Measurements from ENCODE around the gene CEP57L1. TPM values are rescaled to one million over a fixed set of nuclear protein-coding genes. Genes with fewer than 3 reads are reported as not detected.

CEP57L1 gene
- 16.6 and 28.2 TPM in 2 replicates for total RNA-seq (2014; rRNA removed; shearing (Covaris generic); ENCODE audit: low replicate concordance)

GRCh38 chr6:109095036-109095834, at the start of gene CEP57L1:
Gene CEP57L1, plus strand, starts transcription at chr6:109095507. Its CDS starts 49,715 bp downstream, at chr6:109145222.
- Histone ChIP-seq H3K9ac (ENCODE audit: low read length) (peak within 1 kb of the TSS; percentile 92), H3K27ac (ENCODE audit: low read length) (peak within 1 kb of the TSS; percentile 86), H3K27me3 (ENCODE audit: low read length) (no peaks in the 10 kb centered on the region), H3K79me2 (ENCODE audit: low read length) (peaks cover 31% of the 10 kb centered on the region), H3K9me2 (replicated peaks; ENCODE audit: insufficient read depth, low read length) (no peaks in the 10 kb centered on the region), H4K20me1 (ENCODE audit: insufficient read depth, low read depth, low read length) (no peaks in the 10 kb centered on the region), H2AFZ (ENCODE audit: low read length) (peak within 1 kb of the TSS; percentile 97), H3K4me1 (ENCODE audit: low read length) (peaks cover 37% of the 10 kb centered on the region), H3K4me3 (ENCODE audit: low read length) (peak within 1 kb of the TSS; percentile 93), H3K36me3 (ENCODE audit: insufficient read depth, low read length) (no peaks in the 10 kb centered on the region), H3K9me3 (ENCODE audit: low read length) (no peaks in the 10 kb centered on the region), H3K4me2 (ENCODE audit: low read depth, low read length, poor library complexity, severe bottlenecking) (peak within 1 kb of the TSS; percentile 99)
- peak; percentile 98 for DNase-seq

DNA sequence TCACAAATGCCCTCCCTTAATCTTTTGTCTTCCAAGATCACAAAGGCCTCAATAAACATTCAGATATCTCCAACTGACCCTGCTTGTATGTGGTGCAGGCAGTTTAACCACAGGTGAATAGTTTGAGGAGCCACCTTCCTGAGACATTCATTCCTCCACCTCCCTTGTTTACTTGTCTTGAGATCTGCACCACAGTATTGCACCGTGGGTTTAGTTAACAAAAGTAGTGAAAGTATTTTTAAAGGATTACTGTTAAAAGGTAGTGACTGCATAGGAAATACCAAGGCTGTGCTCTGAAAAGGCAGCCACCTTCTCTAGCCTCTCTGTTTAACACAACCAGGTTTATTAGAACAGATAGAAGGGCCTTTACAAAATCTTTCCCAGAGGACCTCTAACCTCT, 47.1 kb upstream of the CEP57L1 start:
- H3K9me3 ChIP-seq (ENCODE audit: low read length), result no peaks in the 10 kb centered on the region
- peaks cover 10% of the 10 kb centered on the region for H3K4me1 ChIP-seq (ENCODE audit: low read length)
- H3K9me2 ChIP-seq (replicated peaks; ENCODE audit: insufficient read depth, low read length), result no peaks in the 10 kb centered on the region
- no peak overlapping the region for H3K9ac ChIP-seq (ENCODE audit: low read length)
- H3K4me3 ChIP-seq (ENCODE audit: low read length), result no peak overlapping the region
- H3K27me3 ChIP-seq (ENCODE audit: low read length), result no peaks in the 10 kb centered on the region
- no peak overlapping the region for H3K4me2 ChIP-seq (ENCODE audit: low read depth, low read length, poor library complexity, severe bottlenecking)
- no peak overlapping the region for H3K27ac ChIP-seq (ENCODE audit: low read length)
- no peak overlapping the region for H2AFZ ChIP-seq (ENCODE audit: low read length)
- no peaks in the 10 kb centered on the region for H4K20me1 ChIP-seq (ENCODE audit: insufficient read depth, low read depth, low read length)
- H3K79me2 ChIP-seq (ENCODE audit: low read length), result no peaks in the 10 kb centered on the region
- no peak for DNase-seq
- H3K36me3 ChIP-seq (ENCODE audit: insufficient read depth, low read length), result no peaks in the 10 kb centered on the region

DNA sequence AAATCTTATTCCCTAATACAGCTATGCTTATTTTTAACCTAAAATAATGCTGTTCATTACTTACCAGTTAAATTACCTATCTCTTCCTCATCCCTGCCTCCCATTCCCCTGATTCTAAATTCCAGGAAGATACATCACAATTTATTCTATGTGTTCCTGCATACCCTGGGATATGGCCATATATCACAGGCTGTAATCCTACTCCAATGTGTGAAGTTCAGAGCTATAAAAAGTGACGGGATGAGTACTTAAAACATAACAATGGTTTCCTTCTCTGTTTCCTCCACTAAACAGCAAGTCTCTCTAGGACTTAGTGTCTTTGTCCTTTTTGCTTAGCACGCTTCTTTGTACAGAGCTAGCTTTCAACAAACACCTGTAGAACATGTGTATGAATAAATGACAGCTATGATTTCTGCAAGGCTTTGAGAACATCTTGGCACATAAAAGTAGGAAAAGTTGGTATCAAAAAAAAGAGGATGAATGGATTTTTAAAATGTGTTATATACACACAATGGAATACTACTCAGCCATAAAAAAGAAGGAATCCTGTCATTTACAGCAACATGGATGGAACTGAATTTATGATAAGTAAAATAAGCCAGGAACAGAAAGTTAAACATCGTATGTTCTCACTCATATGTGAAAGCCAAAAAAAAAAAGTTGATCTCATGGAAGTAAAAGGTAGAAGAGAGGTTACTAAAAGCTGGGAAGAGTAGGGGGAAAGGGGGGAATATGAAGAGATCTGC, 46.5 kb upstream of the CEP57L1 start:
- DNase-seq, result no peak
- Histone ChIP-seq H3K4me2 (ENCODE audit: low read depth, low read length, poor library complexity, severe bottlenecking) (no peak overlapping the region), H3K79me2 (ENCODE audit: low read length) (no peaks in the 10 kb centered on the region), H3K27me3 (ENCODE audit: low read length) (no peaks in the 10 kb centered on the region), H3K27ac (ENCODE audit: low read length) (no peak overlapping the region), H4K20me1 (ENCODE audit: insufficient read depth, low read depth, low read length) (no peaks in the 10 kb centered on the region), H3K9me3 (ENCODE audit: low read length) (no peaks in the 10 kb centered on the region), H3K36me3 (ENCODE audit: insufficient read depth, low read length) (no peaks in the 10 kb centered on the region), H3K9me2 (replicated peaks; ENCODE audit: insufficient read depth, low read length) (no peaks in the 10 kb centered on the region), H3K9ac (ENCODE audit: low read length) (no peak overlapping the region), H3K4me3 (ENCODE audit: low read length) (no peak overlapping the region), H2AFZ (ENCODE audit: low read length) (no peak overlapping the region), H3K4me1 (ENCODE audit: low read length) (peaks cover 10% of the 10 kb centered on the region)

GRCh38 chr6:109050012-109050411, 45.3 kb upstream of the CEP57L1 start:
- Histone ChIP-seq H3K4me2 (ENCODE audit: low read depth, low read length, poor library complexity, severe bottlenecking) (no peak overlapping the region), H3K79me2 (ENCODE audit: low read length) (no peaks in the 10 kb centered on the region), H3K27ac (ENCODE audit: low read length) (no peak overlapping the region), H3K9me3 (ENCODE audit: low read length) (no peaks in the 10 kb centered on the region), H3K4me3 (ENCODE audit: low read length) (no peak overlapping the region), H3K9me2 (replicated peaks; ENCODE audit: insufficient read depth, low read length) (no peaks in the 10 kb centered on the region), H4K20me1 (ENCODE audit: insufficient read depth, low read depth, low read length) (no peaks in the 10 kb centered on the region), H3K36me3 (ENCODE audit: insufficient read depth, low read length) (no peaks in the 10 kb centered on the region), H3K4me1 (ENCODE audit: low read length) (peaks cover 10% of the 10 kb centered on the region), H2AFZ (ENCODE audit: low read length) (no peak overlapping the region), H3K9ac (ENCODE audit: low read length) (no peak overlapping the region), H3K27me3 (ENCODE audit: low read length) (no peaks in the 10 kb centered on the region)
- DNase-seq, result no peak

GRCh38 chr6:109050447-109051102, 44.7 kb upstream of the CEP57L1 start:
- no peaks in the 10 kb centered on the region for H4K20me1 ChIP-seq (ENCODE audit: insufficient read depth, low read depth, low read length)
- peaks cover 10% of the 10 kb centered on the region for H3K4me1 ChIP-seq (ENCODE audit: low read length)
- H3K9me2 ChIP-seq (replicated peaks; ENCODE audit: insufficient read depth, low read length), result no peaks in the 10 kb centered on the region
- H3K27me3 ChIP-seq (ENCODE audit: low read length), result no peaks in the 10 kb centered on the region
- no peaks in the 10 kb centered on the region for H3K36me3 ChIP-seq (ENCODE audit: insufficient read depth, low read length)
- no peak for DNase-seq
- H2AFZ ChIP-seq (ENCODE audit: low read length), result no peak overlapping the region
- no peak overlapping the region for H3K9ac ChIP-seq (ENCODE audit: low read length)
- no peaks in the 10 kb centered on the region for H3K79me2 ChIP-seq (ENCODE audit: low read length)
- H3K27ac ChIP-seq (ENCODE audit: low read length), result no peak overlapping the region
- H3K9me3 ChIP-seq (ENCODE audit: low read length), result no peaks in the 10 kb centered on the region
- H3K4me2 ChIP-seq (ENCODE audit: low read depth, low read length, poor library complexity, severe bottlenecking), result no peak overlapping the region
- H3K4me3 ChIP-seq (ENCODE audit: low read length), result no peak overlapping the region

DNA sequence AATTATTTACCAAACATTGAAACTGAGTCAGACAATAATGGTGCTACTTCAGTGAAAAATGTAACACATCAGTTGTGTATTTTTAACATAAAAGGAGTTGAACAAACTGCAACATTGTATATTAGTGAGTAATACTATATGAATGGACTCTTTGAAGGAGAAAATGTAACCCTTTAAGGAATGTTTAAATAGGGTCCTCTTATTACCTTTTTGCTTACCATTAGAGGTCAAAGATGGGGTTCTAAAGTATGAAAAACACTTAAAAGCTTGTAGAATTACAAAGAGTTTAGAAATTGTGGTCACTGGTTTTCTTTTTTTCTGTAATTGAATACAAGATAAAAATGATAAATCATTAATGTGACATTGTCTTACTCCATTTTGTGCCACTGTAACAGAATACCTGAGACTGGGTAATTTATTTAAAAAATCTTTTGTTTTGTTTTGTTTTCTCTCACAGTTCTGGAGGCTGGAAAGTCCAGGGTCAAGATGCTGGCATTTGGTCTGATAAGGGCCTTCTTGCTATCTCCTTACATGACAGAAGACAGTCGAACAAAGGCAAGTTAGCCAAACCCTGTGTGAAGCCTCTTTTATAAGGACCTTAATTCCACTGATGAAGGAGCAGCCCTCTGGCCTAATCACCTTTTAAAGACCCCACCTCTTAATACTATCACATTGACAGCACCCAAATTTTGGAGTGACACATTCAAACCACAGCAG, 43.8 kb upstream of the CEP57L1 start:
- no peak overlapping the region for H3K9ac ChIP-seq (ENCODE audit: low read length)
- no peaks in the 10 kb centered on the region for H3K79me2 ChIP-seq (ENCODE audit: low read length)
- H3K36me3 ChIP-seq (ENCODE audit: insufficient read depth, low read length), result no peaks in the 10 kb centered on the region
- H3K4me2 ChIP-seq (ENCODE audit: low read depth, low read length, poor library complexity, severe bottlenecking), result no peak overlapping the region
- H3K27ac ChIP-seq (ENCODE audit: low read length), result no peak overlapping the region
- DNase-seq, result no peak
- no peaks in the 10 kb centered on the region for H3K9me3 ChIP-seq (ENCODE audit: low read length)
- no peaks in the 10 kb centered on the region for H4K20me1 ChIP-seq (ENCODE audit: insufficient read depth, low read depth, low read length)
- H3K27me3 ChIP-seq (ENCODE audit: low read length), result no peaks in the 10 kb centered on the region
- H3K4me3 ChIP-seq (ENCODE audit: low read length), result no peak overlapping the region
- no peak overlapping the region for H2AFZ ChIP-seq (ENCODE audit: low read length)
- peaks cover 10% of the 10 kb centered on the region for H3K4me1 ChIP-seq (ENCODE audit: low read length)
- no peaks in the 10 kb centered on the region for H3K9me2 ChIP-seq (replicated peaks; ENCODE audit: insufficient read depth, low read length)

DNA sequence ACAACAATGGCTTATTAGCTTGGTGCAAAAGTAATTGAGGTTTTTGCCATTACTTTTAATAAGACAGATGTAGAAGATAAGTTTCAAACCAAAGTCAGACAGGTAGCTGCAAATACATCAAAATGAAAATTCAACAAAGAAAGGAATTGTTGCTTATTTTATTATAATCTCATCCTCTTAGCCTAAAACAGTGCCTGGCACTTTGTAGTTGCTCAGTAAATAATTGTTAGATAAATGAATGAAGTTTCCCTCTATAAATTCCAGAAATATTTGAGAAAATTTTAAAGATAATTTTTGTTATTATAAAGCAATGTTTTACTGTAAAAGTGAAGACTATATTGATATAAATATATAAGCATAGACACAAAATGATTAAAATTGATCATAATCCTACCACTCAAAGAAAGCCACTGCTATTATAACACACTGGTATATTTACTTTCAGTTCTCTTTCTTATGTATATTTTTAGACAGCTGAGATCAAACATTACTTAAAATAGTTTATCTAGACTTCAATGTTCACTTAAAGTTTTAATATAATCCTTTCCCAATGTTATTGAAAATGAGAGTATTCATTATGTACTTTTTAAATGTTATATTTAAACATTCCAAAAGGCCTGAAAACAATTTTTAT, 43.2 kb upstream of the CEP57L1 start:
- no peaks in the 10 kb centered on the region for H4K20me1 ChIP-seq (ENCODE audit: insufficient read depth, low read depth, low read length)
- H3K27me3 ChIP-seq (ENCODE audit: low read length), result no peaks in the 10 kb centered on the region
- no peaks in the 10 kb centered on the region for H3K9me3 ChIP-seq (ENCODE audit: low read length)
- H3K4me2 ChIP-seq (ENCODE audit: low read depth, low read length, poor library complexity, severe bottlenecking), result no peak overlapping the region
- peaks cover 10% of the 10 kb centered on the region for H3K4me1 ChIP-seq (ENCODE audit: low read length)
- no peaks in the 10 kb centered on the region for H3K36me3 ChIP-seq (ENCODE audit: insufficient read depth, low read length)
- no peaks in the 10 kb centered on the region for H3K79me2 ChIP-seq (ENCODE audit: low read length)
- no peaks in the 10 kb centered on the region for H3K9me2 ChIP-seq (replicated peaks; ENCODE audit: insufficient read depth, low read length)
- no peak overlapping the region for H3K4me3 ChIP-seq (ENCODE audit: low read length)
- H2AFZ ChIP-seq (ENCODE audit: low read length), result no peak overlapping the region
- H3K27ac ChIP-seq (ENCODE audit: low read length), result no peak overlapping the region
- H3K9ac ChIP-seq (ENCODE audit: low read length), result no peak overlapping the region
- no peak for DNase-seq
